ENCODE data around the gene TPM4.

DNA sequence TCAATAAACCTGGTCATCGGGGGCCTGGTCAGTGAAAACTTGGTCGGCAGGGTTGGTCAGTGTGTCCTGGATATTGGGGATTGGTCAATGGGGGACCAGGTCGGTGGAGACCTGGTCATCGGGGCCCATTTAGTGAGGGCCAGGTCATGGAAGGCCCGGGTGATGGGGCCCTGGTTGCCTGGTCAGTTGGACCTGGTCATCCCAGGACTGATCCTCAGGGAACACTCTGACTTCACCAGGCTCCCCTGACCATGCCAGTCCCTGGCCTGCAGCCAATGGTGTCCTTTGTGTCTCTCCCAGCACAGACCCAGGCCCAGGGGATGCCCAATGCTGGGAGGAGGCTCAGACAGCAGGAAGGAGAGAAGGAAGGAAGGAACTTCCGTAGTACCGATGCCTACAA lies 42.1 kb upstream of the TPM4 start:
- TF ChIP-seq NFIC (IDR thresholded peaks at IDR 0.05) (no peak), TAF1 (IDR thresholded peaks at IDR 0.05; ENCODE audit: low read depth) (no peak), EGR1 (IDR thresholded peaks at IDR 0.05) (no peak), EP300 (IDR thresholded peaks at IDR 0.05; ENCODE audit: borderline replicate concordance) (no peak), CEBPB (IDR thresholded peaks at IDR 0.05) (no peak), ZBTB7A (IDR thresholded peaks at IDR 0.05; ENCODE audit: low read depth) (no peak), CREB1 (IDR thresholded peaks at IDR 0.05; ENCODE audit: low read depth) (no peak), TCF12 (IDR thresholded peaks at IDR 0.05; ENCODE audit: low read depth) (no peak)
- TF ChIP-seq, protein P1, sequence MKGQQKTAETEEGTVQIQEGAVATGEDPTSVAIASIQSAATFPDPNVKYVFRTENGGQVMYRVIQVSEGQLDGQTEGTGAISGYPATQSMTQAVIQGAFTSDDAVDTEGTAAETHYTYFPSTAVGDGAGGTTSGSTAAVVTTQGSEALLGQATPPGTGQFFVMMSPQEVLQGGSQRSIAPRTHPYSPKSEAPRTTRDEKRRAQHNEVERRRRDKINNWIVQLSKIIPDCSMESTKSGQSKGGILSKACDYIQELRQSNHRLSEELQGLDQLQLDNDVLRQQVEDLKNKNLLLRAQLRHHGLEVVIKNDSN (IDR thresholded peaks at IDR 0.05) = no peak
